HG02938 (cell line): ENCODE results near the gene HAO1.
"Not testable (repeated sequence)": the region's sequence is repeated elsewhere in the genome, so short reads cannot be mapped to it uniquely, and the experiment has no call there.

Source experiments
- ATAC-seq: cut with Tn5 transposase; IDR thresholded peaks from one replicate; pipeline ENCODE4 v1.9.1; 2021; ENCODE audit warnings: mild to moderate bottlenecking, moderate library complexity; ENCODE audit not compliant: unreplicated experiment

The HAO1 gene

GRCh38 chr20:7940341-7940740 lies at the start of gene HAO1:
TSS of gene HAO1 (minus strand) at chr20:7940458. CDS start at chr20:7940422, 36 bp downstream.
- no peak for ATAC-seq

- no peak for ATAC-seq
Observed at GRCh38 chr20:7989379-7989778, 49.1 kb upstream of the HAO1 start.

- no peak for ATAC-seq
Observed at GRCh38 chr20:7985916-7986315, 45.7 kb upstream of the HAO1 start.

GRCh38 chr20:7984192-7984591 lies 43.9 kb upstream of the HAO1 start:
- no peak for ATAC-seq

GRCh38 chr20:7981374-7981773 lies 41.1 kb upstream of the HAO1 start:
- no peak for ATAC-seq

GRCh38 chr20:7980332-7981046 lies 40.2 kb upstream of the HAO1 start:
- ATAC-seq: peak; percentile 65

- no peak for ATAC-seq
Observed at GRCh38 chr20:7977709-7978108, 37.5 kb upstream of the HAO1 start.

- no peak for ATAC-seq
Observed at GRCh38 chr20:7975851-7976414, 35.7 kb upstream of the HAO1 start.

GRCh38 chr20:7974785-7975435 lies 34.7 kb upstream of the HAO1 start:
- no peak for ATAC-seq

- no peak for ATAC-seq
Observed at GRCh38 chr20:7971536-7972280, 31.4 kb upstream of the HAO1 start.

- ATAC-seq: no peak
Observed at GRCh38 chr20:7967199-7967844, 27.1 kb upstream of the HAO1 start.

- no peak for ATAC-seq
Observed at GRCh38 chr20:7966176-7966575, 25.9 kb upstream of the HAO1 start.

GRCh38 chr20:7959484-7959883 lies 19.2 kb upstream of the HAO1 start:
- ATAC-seq: no peak

GRCh38 chr20:7956561-7956960 lies 16.3 kb upstream of the HAO1 start:
- not testable (repeated sequence) for ATAC-seq

- ATAC-seq: no peak
Observed at GRCh38 chr20:7950387-7950786, 10.1 kb upstream of the HAO1 start.

GRCh38 chr20:7943891-7944290 lies 3.6 kb upstream of the HAO1 start:
- ATAC-seq: no peak

GRCh38 chr20:7939663-7940062 lies 595 bp downstream of the HAO1 start:
- no peak for ATAC-seq

- ATAC-seq: no peak
Observed at GRCh38 chr20:7938058-7938457, 2.2 kb downstream of the HAO1 start.

GRCh38 chr20:7937328-7937727 lies 2.9 kb downstream of the HAO1 start:
- no peak for ATAC-seq

- no peak for ATAC-seq
Observed at GRCh38 chr20:7935027-7935551, 5.2 kb downstream of the HAO1 start.

GRCh38 chr20:7933346-7933745 lies 6.9 kb downstream of the HAO1 start:
- ATAC-seq: no peak
